GM12891 (cell line): ENCODE measurements around the gene UBE2Q2.

ENCODE experiments used
- PAX5 ChIP-seq: IDR thresholded peaks from 2 replicates; pipeline ENCODE4 v1.6.1; 2011; ENCODE audit warnings: low read length, moderate library complexity, mild to moderate bottlenecking; ENCODE audit not compliant: insufficient read depth, severe bottlenecking
- POLR2A ChIP-seq: IDR thresholded peaks from 2 replicates; pipeline ENCODE4 v1.6.1; 2011; ENCODE audit warnings: low read depth, low read length, control low read depth
- POLR2AphosphoS5 ChIP-seq: IDR thresholded peaks from 2 replicates; pipeline ENCODE4 v1.6.1; 2011; ENCODE audit warnings: low read depth, low read length, control low read depth
- SPI1 ChIP-seq: IDR thresholded peaks from 2 replicates; pipeline ENCODE4 v1.6.1; 2011; ENCODE audit warnings: low read depth, low read length, control low read depth
- TAF1 ChIP-seq: IDR thresholded peaks from 2 replicates; pipeline ENCODE4 v1.6.1; 2011; ENCODE audit warnings: low read depth, low read length, control low read depth

DNA sequence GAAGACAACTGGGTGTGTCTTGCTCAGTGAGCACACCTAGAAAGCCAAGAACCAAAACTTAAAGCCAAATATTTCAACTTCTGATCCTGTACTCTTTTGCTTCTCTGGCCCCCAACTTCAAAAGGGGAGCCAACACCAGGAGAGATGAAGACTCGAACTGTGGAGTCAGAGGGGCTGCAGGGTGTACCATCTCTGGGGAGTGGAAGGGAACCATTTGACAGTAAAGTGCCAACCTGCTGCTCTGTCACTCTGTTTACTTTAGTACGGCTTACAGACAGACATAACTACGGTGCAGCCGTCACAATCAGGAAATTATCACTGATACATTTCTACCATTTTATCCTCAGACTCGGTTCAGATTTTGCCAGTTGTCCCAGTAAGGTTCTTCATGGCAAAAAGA, 62.0 kb downstream of the UBE2Q2 start:
- TF ChIP-seq TAF1 (no peak), POLR2A (no peak), POLR2AphosphoS5 (no peak), SPI1 (no peak), PAX5 (no peak)
